Thyroid gland (tissue), 4 donors: ENCODE results near the gene ADCY1.

Experiments used
- POLR2A ChIP-seq, 2 donors: fragments of 450-650 bp; IDR thresholded peaks; one replicate each; pipeline ENCODE4 v1.6.1; 2017; ENCODE audit warnings: antibody characterized with exemption in 2 of 2, mild to moderate bottlenecking in 2 of 2, moderate library complexity in 1 of 2
- TF ChIP-seq, protein P1 (sequence below), 6 experiments: fragments of 200-600 bp in 3 of 6; fragments of 450-650 bp in 3 of 6; sonication (generic) in 3 of 6; IDR thresholded peaks; one replicate each; pipeline ENCODE4 v1.5.1; 2016 to 2019; ENCODE audit warnings: antibody characterized with exemption in 6 of 6, mild to moderate bottlenecking in 2 of 6, inconsistent platforms in 1 of 6, moderate library complexity in 1 of 6

DNA sequence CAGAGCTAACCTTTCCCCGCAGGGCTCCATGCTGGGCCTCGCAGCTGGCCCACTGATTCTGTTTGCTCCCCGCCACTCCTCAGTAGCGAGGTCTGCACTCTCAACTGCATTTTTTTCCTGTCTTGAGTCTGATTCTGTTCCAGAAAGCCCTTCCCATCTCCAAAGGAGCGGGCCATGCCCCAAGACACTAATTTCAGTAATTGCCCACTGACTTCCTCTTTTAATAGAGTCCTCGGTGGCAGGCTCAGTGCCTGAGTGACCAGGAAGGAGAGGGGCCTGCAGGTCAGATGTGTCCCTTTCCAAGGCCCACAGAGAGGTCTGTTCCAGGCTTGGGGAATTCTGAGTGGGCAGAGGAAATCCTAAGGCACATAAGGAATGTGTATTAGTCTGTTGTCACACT lies 77.4 kb downstream of the ADCY1 start:
- no peak for TF ChIP-seq POLR2A (IDR thresholded peaks at IDR 0.05)
- TF ChIP-seq, protein P1, sequence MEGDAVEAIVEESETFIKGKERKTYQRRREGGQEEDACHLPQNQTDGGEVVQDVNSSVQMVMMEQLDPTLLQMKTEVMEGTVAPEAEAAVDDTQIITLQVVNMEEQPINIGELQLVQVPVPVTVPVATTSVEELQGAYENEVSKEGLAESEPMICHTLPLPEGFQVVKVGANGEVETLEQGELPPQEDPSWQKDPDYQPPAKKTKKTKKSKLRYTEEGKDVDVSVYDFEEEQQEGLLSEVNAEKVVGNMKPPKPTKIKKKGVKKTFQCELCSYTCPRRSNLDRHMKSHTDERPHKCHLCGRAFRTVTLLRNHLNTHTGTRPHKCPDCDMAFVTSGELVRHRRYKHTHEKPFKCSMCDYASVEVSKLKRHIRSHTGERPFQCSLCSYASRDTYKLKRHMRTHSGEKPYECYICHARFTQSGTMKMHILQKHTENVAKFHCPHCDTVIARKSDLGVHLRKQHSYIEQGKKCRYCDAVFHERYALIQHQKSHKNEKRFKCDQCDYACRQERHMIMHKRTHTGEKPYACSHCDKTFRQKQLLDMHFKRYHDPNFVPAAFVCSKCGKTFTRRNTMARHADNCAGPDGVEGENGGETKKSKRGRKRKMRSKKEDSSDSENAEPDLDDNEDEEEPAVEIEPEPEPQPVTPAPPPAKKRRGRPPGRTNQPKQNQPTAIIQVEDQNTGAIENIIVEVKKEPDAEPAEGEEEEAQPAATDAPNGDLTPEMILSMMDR (IDR thresholded peaks at IDR 0.05) = no peak
